ENCODE data around the gene CALHM3.
A peak's percentile ranks its signal among the peaks of the same experiment; 100 is the strongest.

Gene CALHM3

GRCh38 chr10:103450201-103450695, 28.8 kb downstream of the CALHM3 start:
- DNase-seq (ENCODE audit: low spot score): no peak

GRCh38 chr10:103449208-103450144, 29.6 kb downstream of the CALHM3 start:
- DNase-seq (ENCODE audit: low spot score): no peak

- DNase-seq (ENCODE audit: low spot score): peak; percentile 70
Observed at GRCh38 chr10:103448746-103449145, 30.3 kb downstream of the CALHM3 start.

GRCh38 chr10:103447187-103447586, 31.9 kb downstream of the CALHM3 start:
- DNase-seq (ENCODE audit: low spot score): no peak

- DNase-seq (ENCODE audit: low spot score): no peak
Observed at GRCh38 chr10:103445767-103446567, 33.1 kb downstream of the CALHM3 start.

GRCh38 chr10:103445366-103445765, 33.7 kb downstream of the CALHM3 start:
- DNase-seq (ENCODE audit: low spot score): no peak

- no peak for DNase-seq (ENCODE audit: low spot score)
Observed at GRCh38 chr10:103444478-103444877, 34.6 kb downstream of the CALHM3 start.

GRCh38 chr10:103443475-103444185, 35.4 kb downstream of the CALHM3 start:
- DNase-seq (ENCODE audit: low spot score): no peak

GRCh38 chr10:103442031-103442461, 37.0 kb downstream of the CALHM3 start:
- no peak for DNase-seq (ENCODE audit: low spot score)

GRCh38 chr10:103441611-103442010, 37.4 kb downstream of the CALHM3 start:
- DNase-seq (ENCODE audit: low spot score): no peak

GRCh38 chr10:103441206-103441605, 37.8 kb downstream of the CALHM3 start:
- no peak for DNase-seq (ENCODE audit: low spot score)

GRCh38 chr10:103440416-103440815, 38.6 kb downstream of the CALHM3 start:
- no peak for DNase-seq (ENCODE audit: low spot score)

- DNase-seq (ENCODE audit: low spot score): no peak
Observed at GRCh38 chr10:103439776-103440175, 39.3 kb downstream of the CALHM3 start.

GRCh38 chr10:103433858-103434257, 45.2 kb downstream of the CALHM3 start:
- DNase-seq (ENCODE audit: low spot score): no peak

- no peak for DNase-seq (ENCODE audit: low spot score)
Observed at GRCh38 chr10:103431902-103432301, 47.1 kb downstream of the CALHM3 start.

GRCh38 chr10:103429647-103430046, 49.4 kb downstream of the CALHM3 start:
- DNase-seq (ENCODE audit: low spot score): no peak

GRCh38 chr10:103428989-103429643, 49.9 kb downstream of the CALHM3 start:
- DNase-seq (ENCODE audit: low spot score): no peak

GRCh38 chr10:103427866-103428265, 51.2 kb downstream of the CALHM3 start:
- no peak for DNase-seq (ENCODE audit: low spot score)

GRCh38 chr10:103423748-103424147, 55.3 kb downstream of the CALHM3 start:
- no peak for DNase-seq (ENCODE audit: low spot score)
